ENCODE measurements around the gene ITIH5. TPM values are rescaled to one million over a fixed set of nuclear protein-coding genes. Genes with fewer than 3 reads are reported as not detected.

Gene ITIH5
- total and polyA plus RNA-seq, 2 of the 13 experiments (the other 11 are each of a cell fraction or from before 2014, with no cell fraction given) = 4.7 to 8.9 TPM

- TF ChIP-seq, protein P1, sequence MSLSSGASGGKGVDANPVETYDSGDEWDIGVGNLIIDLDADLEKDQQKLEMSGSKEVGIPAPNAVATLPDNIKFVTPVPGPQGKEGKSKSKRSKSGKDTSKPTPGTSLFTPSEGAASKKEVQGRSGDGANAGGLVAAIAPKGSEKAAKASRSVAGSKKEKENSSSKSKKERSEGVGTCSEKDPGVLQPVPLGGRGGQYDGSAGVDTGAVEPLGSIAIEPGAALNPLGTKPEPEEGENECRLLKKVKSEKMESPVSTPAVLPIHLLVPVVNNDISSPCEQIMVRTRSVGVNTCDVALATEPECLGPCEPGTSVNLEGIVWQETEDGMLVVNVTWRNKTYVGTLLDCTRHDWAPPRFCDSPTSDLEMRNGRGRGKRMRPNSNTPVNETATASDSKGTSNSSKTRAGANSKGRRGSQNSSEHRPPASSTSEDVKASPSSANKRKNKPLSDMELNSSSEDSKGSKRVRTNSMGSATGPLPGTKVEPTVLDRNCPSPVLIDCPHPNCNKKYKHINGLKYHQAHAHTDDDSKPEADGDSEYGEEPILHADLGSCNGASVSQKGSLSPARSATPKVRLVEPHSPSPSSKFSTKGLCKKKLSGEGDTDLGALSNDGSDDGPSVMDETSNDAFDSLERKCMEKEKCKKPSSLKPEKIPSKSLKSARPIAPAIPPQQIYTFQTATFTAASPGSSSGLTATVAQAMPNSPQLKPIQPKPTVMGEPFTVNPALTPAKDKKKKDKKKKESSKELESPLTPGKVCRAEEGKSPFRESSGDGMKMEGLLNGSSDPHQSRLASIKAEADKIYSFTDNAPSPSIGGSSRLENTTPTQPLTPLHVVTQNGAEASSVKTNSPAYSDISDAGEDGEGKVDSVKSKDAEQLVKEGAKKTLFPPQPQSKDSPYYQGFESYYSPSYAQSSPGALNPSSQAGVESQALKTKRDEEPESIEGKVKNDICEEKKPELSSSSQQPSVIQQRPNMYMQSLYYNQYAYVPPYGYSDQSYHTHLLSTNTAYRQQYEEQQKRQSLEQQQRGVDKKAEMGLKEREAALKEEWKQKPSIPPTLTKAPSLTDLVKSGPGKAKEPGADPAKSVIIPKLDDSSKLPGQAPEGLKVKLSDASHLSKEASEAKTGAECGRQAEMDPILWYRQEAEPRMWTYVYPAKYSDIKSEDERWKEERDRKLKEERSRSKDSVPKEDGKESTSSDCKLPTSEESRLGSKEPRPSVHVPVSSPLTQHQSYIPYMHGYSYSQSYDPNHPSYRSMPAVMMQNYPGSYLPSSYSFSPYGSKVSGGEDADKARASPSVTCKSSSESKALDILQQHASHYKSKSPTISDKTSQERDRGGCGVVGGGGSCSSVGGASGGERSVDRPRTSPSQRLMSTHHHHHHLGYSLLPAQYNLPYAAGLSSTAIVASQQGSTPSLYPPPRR (CRISPR knock-in tag; IDR thresholded peaks at IDR 0.05; ENCODE audit: borderline replicate concordance) = peak; percentile 7; the same call in 1 of the 2 replicates
- peak; percentile 61 to 89 for TF ChIP-seq EP300 (IDR thresholded peaks at IDR 0.05; ENCODE audit: low read depth in 2 of 2, low read length in 2 of 2)
- no peak; the same call in 1 of the 2 replicates for TF ChIP-seq EP300 (CRISPR knock-in tag; IDR thresholded peaks at IDR 0.05; ENCODE audit: borderline replicate concordance)
- TF ChIP-seq SAP130 (CRISPR knock-in tag; IDR thresholded peaks at IDR 0.05; ENCODE audit: low read depth) = peak; percentile 55
- TF ChIP-seq, protein P2, sequence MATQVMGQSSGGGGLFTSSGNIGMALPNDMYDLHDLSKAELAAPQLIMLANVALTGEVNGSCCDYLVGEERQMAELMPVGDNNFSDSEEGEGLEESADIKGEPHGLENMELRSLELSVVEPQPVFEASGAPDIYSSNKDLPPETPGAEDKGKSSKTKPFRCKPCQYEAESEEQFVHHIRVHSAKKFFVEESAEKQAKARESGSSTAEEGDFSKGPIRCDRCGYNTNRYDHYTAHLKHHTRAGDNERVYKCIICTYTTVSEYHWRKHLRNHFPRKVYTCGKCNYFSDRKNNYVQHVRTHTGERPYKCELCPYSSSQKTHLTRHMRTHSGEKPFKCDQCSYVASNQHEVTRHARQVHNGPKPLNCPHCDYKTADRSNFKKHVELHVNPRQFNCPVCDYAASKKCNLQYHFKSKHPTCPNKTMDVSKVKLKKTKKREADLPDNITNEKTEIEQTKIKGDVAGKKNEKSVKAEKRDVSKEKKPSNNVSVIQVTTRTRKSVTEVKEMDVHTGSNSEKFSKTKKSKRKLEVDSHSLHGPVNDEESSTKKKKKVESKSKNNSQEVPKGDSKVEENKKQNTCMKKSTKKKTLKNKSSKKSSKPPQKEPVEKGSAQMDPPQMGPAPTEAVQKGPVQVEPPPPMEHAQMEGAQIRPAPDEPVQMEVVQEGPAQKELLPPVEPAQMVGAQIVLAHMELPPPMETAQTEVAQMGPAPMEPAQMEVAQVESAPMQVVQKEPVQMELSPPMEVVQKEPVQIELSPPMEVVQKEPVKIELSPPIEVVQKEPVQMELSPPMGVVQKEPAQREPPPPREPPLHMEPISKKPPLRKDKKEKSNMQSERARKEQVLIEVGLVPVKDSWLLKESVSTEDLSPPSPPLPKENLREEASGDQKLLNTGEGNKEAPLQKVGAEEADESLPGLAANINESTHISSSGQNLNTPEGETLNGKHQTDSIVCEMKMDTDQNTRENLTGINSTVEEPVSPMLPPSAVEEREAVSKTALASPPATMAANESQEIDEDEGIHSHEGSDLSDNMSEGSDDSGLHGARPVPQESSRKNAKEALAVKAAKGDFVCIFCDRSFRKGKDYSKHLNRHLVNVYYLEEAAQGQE (IDR thresholded peaks at IDR 0.05; ENCODE audit: borderline replicate concordance in 1 of 2, low read depth in 1 of 2, low read length in 2 of 2) = peak in 1 of 2 experiments; percentile 6; a peak in 1 of 4 replicates
- no peak for TF ChIP-seq ZNF160 (CRISPR knock-in tag; IDR thresholded peaks at IDR 0.05)
- 0 out of 2 replicates have a peak, but pooled peaks have one; percentile 45 for TF ChIP-seq ZNF614 (CRISPR knock-in tag; IDR thresholded peaks at IDR 0.05; ENCODE audit: borderline replicate concordance)
- TF ChIP-seq HNF4G (IDR thresholded peaks at IDR 0.05; ENCODE audit: borderline replicate concordance, low read depth, low read length) = peak; percentile 81
- TF ChIP-seq HNF4G (CRISPR knock-in tag; IDR thresholded peaks at IDR 0.05; ENCODE audit: borderline replicate concordance, low read depth) = no peak
- peak; percentile 63; the same call in 1 of the 2 replicates for TF ChIP-seq ZNF788 (CRISPR knock-in tag; IDR thresholded peaks at IDR 0.05; ENCODE audit: borderline replicate concordance)
- peak; percentile 23; the same call in 1 of the 2 replicates for TF ChIP-seq THRA (CRISPR knock-in tag; IDR thresholded peaks at IDR 0.05; ENCODE audit: borderline replicate concordance)
- TF ChIP-seq FOXA1 (IDR thresholded peaks at IDR 0.05) = no peak
- 0 out of 2 replicates have a peak, but pooled peaks have one; percentile 23 for TF ChIP-seq FOXA1 (CRISPR knock-in tag; IDR thresholded peaks at IDR 0.05)
- TF ChIP-seq SALL1 (CRISPR knock-in tag; IDR thresholded peaks at IDR 0.05) = peak; percentile 57
- 0 out of 2 replicates have a peak, but pooled peaks have one; percentile 12 for TF ChIP-seq ZNF292 (CRISPR knock-in tag; IDR thresholded peaks at IDR 0.05; ENCODE audit: borderline replicate concordance, low read depth)
- TF ChIP-seq THAP11 (CRISPR knock-in tag; IDR thresholded peaks at IDR 0.05) = peak; percentile 57; the same call in 1 of the 2 replicates
- peak; percentile 93 for TF ChIP-seq HNF4A (CRISPR knock-in tag; IDR thresholded peaks at IDR 0.05)
Observed at GRCh38 chr10:7541137-7542087, 125.4 kb downstream of the ITIH5 start (continued).
